HepG2 (cell line): ENCODE results near the gene CHRNB1. TPM values are rescaled to one million over a fixed set of nuclear protein-coding genes. Genes with fewer than 3 reads are reported as not detected.
A peak's percentile ranks its signal among the peaks of the same experiment; 100 is the strongest.

ENCODE experiments used
- BATF2 ChIP-seq: sonication (generic); formaldehyde crosslinking; IDR thresholded peaks from 2 replicates; pipeline ENCODE4 v1.8.0; 2022; ENCODE audit warnings: mild to moderate bottlenecking, missing genetic modification reagents, moderate library complexity
- CBX5 ChIP-seq: sonication (generic); formaldehyde crosslinking; IDR thresholded peaks from 2 replicates; pipeline ENCODE4 v1.4.0; 2020; ENCODE audit warnings: missing genetic modification reagents, borderline replicate concordance
- CC2D1A ChIP-seq: sonication (generic); formaldehyde crosslinking; IDR thresholded peaks from 2 replicates; pipeline ENCODE4 v1.8.1; 2023; ENCODE audit warnings: mild to moderate bottlenecking, missing genetic modification reagents
- DRAP1 ChIP-seq: IDR thresholded peaks from 2 replicates; pipeline ENCODE4 v1.6.1; 2016; ENCODE audit warnings: missing genetic modification reagents, missing compliant biosample characterization
- GLMP ChIP-seq: sonication (generic); formaldehyde crosslinking; IDR thresholded peaks from 2 replicates; pipeline ENCODE4 v1.9.0; 2021; ENCODE audit warnings: missing genetic modification reagents, mild to moderate bottlenecking, borderline replicate concordance
- HIC2 ChIP-seq: sonication (generic); formaldehyde crosslinking; IDR thresholded peaks from 2 replicates; pipeline ENCODE4 v1.9.0; 2022; ENCODE audit warnings: low read depth, missing genetic modification reagents
- NAIF1 ChIP-seq: sonication (generic); formaldehyde crosslinking; IDR thresholded peaks from 2 replicates; pipeline ENCODE4 v1.5.0; 2020; ENCODE audit warnings: mild to moderate bottlenecking, missing genetic modification reagents, borderline replicate concordance
- NFYB ChIP-seq: sonication (generic); formaldehyde crosslinking; IDR thresholded peaks from 2 replicates; pipeline ENCODE4 v1.4.0; 2020; ENCODE audit warnings: missing genetic modification reagents
- PAF1 ChIP-seq: IDR thresholded peaks from 2 replicates; pipeline ENCODE4 v1.6.1; 2016; ENCODE audit warnings: missing genetic modification reagents, missing compliant biosample characterization
- RCOR2 ChIP-seq: IDR thresholded peaks from 2 replicates; pipeline ENCODE4 v1.6.1; 2016; ENCODE audit warnings: missing biosample characterization, missing genetic modification reagents
- RFXAP ChIP-seq: sonication (generic); formaldehyde crosslinking; IDR thresholded peaks from 2 replicates; pipeline ENCODE4 v1.4.0; 2020; ENCODE audit warnings: missing genetic modification reagents, borderline replicate concordance
- ZBTB4 ChIP-seq: sonication (generic); formaldehyde crosslinking; IDR thresholded peaks from 2 replicates; pipeline ENCODE4 v1.4.0; 2020; ENCODE audit warnings: missing genetic modification reagents, mild to moderate bottlenecking, borderline replicate concordance
- ZFAT ChIP-seq: sonication (generic); formaldehyde crosslinking; conservative IDR thresholded peaks from 2 replicates; pipeline ENCODE4 v1.8.1; 2023; ENCODE audit warnings: missing genetic modification reagents, inconsistent platforms
- ZNF274 ChIP-seq: sonication (generic); formaldehyde crosslinking; IDR thresholded peaks from 2 replicates; pipeline ENCODE4 v1.5.1; 2020; ENCODE audit warnings: mild to moderate bottlenecking, missing genetic modification reagents
- ZNF354B ChIP-seq: sonication (generic); formaldehyde crosslinking; IDR thresholded peaks from 2 replicates; pipeline ENCODE4 v1.8.0; 2022; ENCODE audit warnings: mild to moderate bottlenecking, missing genetic modification reagents
- ZNF512B ChIP-seq: sonication (generic); formaldehyde crosslinking; IDR thresholded peaks from 2 replicates; pipeline ENCODE4 v1.5.1; 2020; ENCODE audit warnings: missing genetic modification reagents, mild to moderate bottlenecking, borderline replicate concordance
- ZNF776 ChIP-seq: sonication (generic); formaldehyde crosslinking; IDR thresholded peaks from 2 replicates; pipeline ENCODE4 v1.4.0; 2020; ENCODE audit warnings: mild to moderate bottlenecking, missing genetic modification reagents
- ZNF883 ChIP-seq: sonication (generic); formaldehyde crosslinking; IDR thresholded peaks from 2 replicates; pipeline ENCODE4 v1.5.1; 2020; ENCODE audit warnings: mild to moderate bottlenecking, missing genetic modification reagents; ENCODE audit errors: not compliant biosample characterization
- ZSCAN22 ChIP-seq: sonication (generic); formaldehyde crosslinking; IDR thresholded peaks from 2 replicates; pipeline ENCODE4 v1.4.0; 2020; ENCODE audit warnings: mild to moderate bottlenecking, missing genetic modification reagents
- polyA plus RNA-seq, 8 experiments: library from polyadenylated mRNA; depleted of rRNA in 3 of 8; stranded (reverse) in 7 of 8; unstranded in 1 of 8; fragments of >200 nt; fragmentation: Illumina TruSeq in 4 of 8; extraction: Trizol in 4 of 8; gene quantifications; 2 replicates each; pipeline versions ENCODE4 v1.2.1 to v1.2.3, GENCODE V29; 2011 to 2016; ENCODE audit warnings: low read depth in 4 of 8, missing spikeins in 1 of 8, mixed read lengths in 1 of 8; ENCODE audit not compliant: insufficient read depth in 1 of 8
- total RNA-seq, 5 experiments: library from RNA; depleted of rRNA; stranded (reverse); fragments of >200 nt; fragmentation: Illumina TruSeq; extraction: Trizol; gene quantifications; 2 replicates each; pipeline ENCODE4 v1.2.3, GENCODE V29; 2016; ENCODE audit warnings: low read depth in 1 of 5

Gene CHRNB1
- total and polyA plus RNA-seq, 2 of the 13 experiments (the other 11 are each of a cell fraction or from before 2014, with no cell fraction given) = 5.4 to 33.7 TPM

GRCh38 chr17:7483255-7484066 lies 38.6 kb downstream of the CHRNB1 start (continued):
- TF ChIP-seq ZBTB4 (CRISPR knock-in tag) (no peak), ZNF776 (no peak), ZNF354B (CRISPR knock-in tag) (no peak), ZNF512B (no peak), RFXAP (CRISPR knock-in tag) (no peak), PAF1 (CRISPR knock-in tag) (no peak), HIC2 (no peak), RCOR2 (no peak), NFYB (CRISPR knock-in tag) (no peak), ZNF274 (CRISPR knock-in tag) (0 out of 2 replicates have a peak, but pooled peaks have one; percentile 35), DRAP1 (CRISPR knock-in tag) (no peak), ZFAT (CRISPR knock-in tag) (no peak), BATF2 (CRISPR knock-in tag) (no peak), CBX5 (CRISPR knock-in tag) (peak; percentile 16; the same call in 1 of the 2 replicates), NAIF1 (CRISPR knock-in tag) (no peak), GLMP (CRISPR knock-in tag) (no peak), CC2D1A (CRISPR knock-in tag) (no peak), ZSCAN22 (CRISPR knock-in tag) (no peak), ZNF883 (no peak)
